Stimulated activated effector memory CD8-positive, alpha-beta T cell treated with anti-CD3 and anti-CD28 coated beads, Interleukin-12 subunit alpha, Interleukin-12 subunit beta, amount 100 ng/mL, for 72 hours (primary cell): ENCODE measurements around the gene RANBP1.
"Not testable (repeated sequence)": the region's sequence is repeated elsewhere in the genome, so short reads cannot be mapped to it uniquely, and the experiment has no call there.

ENCODE experiments used
- ATAC-seq: fragments of 150-1000 bp; cut with Tn5 transposase; 2 replicates; pipeline ENCODE4 v1.10.0; 2021
- DNase-seq, 2 donors: peaks; one replicate each; pipeline ENCODE4 v3.0.0; 2021 to 2022; ENCODE audit warnings: low spot score in 2 of 2
- H3K27ac Mint-ChIP-seq: one replicate; pipeline ENCODE4 v1.8.0; 2022; ENCODE audit warnings: mild to moderate bottlenecking, mixed read lengths
- H3K36me3 Mint-ChIP-seq: one replicate; pipeline ENCODE4 v1.8.0; 2022; ENCODE audit warnings: mild to moderate bottlenecking, mixed read lengths
- H3K4me1 Mint-ChIP-seq: one replicate; pipeline ENCODE4 v1.8.0; 2022; ENCODE audit warnings: mixed read lengths
- H3K4me3 Mint-ChIP-seq: one replicate; pipeline ENCODE4 v1.8.0; 2022; ENCODE audit warnings: mild to moderate bottlenecking, mixed read lengths
- H3K9me3 Mint-ChIP-seq: one replicate; pipeline ENCODE4 v1.8.0; 2022; ENCODE audit warnings: mixed read lengths

Gene RANBP1

GRCh38 chr22:20155330-20156041, 39.6 kb downstream of the RANBP1 start:
- Mint-ChIP-seq H3K4me3 (no peak overlapping the region), H3K27ac (no peak overlapping the region), H3K36me3 (no peaks in the 10 kb centered on the region), H3K9me3 (no peaks in the 10 kb centered on the region), H3K4me1 (peaks cover 5% of the 10 kb centered on the region)
- DNase-seq, result no peak
- ATAC-seq, result no peak

GRCh38 chr22:20156042-20156389, 40.1 kb downstream of the RANBP1 start:
- peaks cover 5% of the 10 kb centered on the region for H3K4me1 Mint-ChIP-seq
- no peaks in the 10 kb centered on the region for H3K9me3 Mint-ChIP-seq
- no peak for DNase-seq
- H3K36me3 Mint-ChIP-seq, result no peaks in the 10 kb centered on the region
- no peak overlapping the region for H3K27ac Mint-ChIP-seq
- ATAC-seq, result no peak
- no peak overlapping the region for H3K4me3 Mint-ChIP-seq

- peak; percentile 92 to 96 for DNase-seq
- Mint-ChIP-seq H3K4me3 (no peak overlapping the region), H3K36me3 (peaks cover 3% of the 10 kb centered on the region), H3K9me3 (no peaks in the 10 kb centered on the region), H3K4me1 (peaks cover 5% of the 10 kb centered on the region), H3K27ac (no peak overlapping the region)
- ATAC-seq, result peak; percentile 80
Observed at GRCh38 chr22:20156611-20157429, 40.9 kb downstream of the RANBP1 start.

- DNase-seq, result no peak
- Mint-ChIP-seq H3K4me1 (peaks cover 5% of the 10 kb centered on the region), H3K9me3 (no peaks in the 10 kb centered on the region), H3K36me3 (peaks cover 6% of the 10 kb centered on the region), H3K27ac (no peak overlapping the region), H3K4me3 (no peak overlapping the region)
- ATAC-seq, result no peak
Observed at GRCh38 chr22:20157430-20158183, 41.7 kb downstream of the RANBP1 start.

- Mint-ChIP-seq H3K9me3 (no peaks in the 10 kb centered on the region), H3K4me3 (no peak overlapping the region), H3K36me3 (peaks cover 6% of the 10 kb centered on the region), H3K27ac (no peak overlapping the region), H3K4me1 (peaks cover 5% of the 10 kb centered on the region)
- ATAC-seq, result no peak
- no peak for DNase-seq
Observed at GRCh38 chr22:20158391-20159036, 42.6 kb downstream of the RANBP1 start.

GRCh38 chr22:20159076-20159475, 43.2 kb downstream of the RANBP1 start:
- Mint-ChIP-seq H3K4me3 (no peak overlapping the region), H3K9me3 (no peaks in the 10 kb centered on the region)
- ATAC-seq, result no peak

GRCh38 chr22:20159531-20159930, 43.6 kb downstream of the RANBP1 start:
- peaks cover 12% of the 10 kb centered on the region for H3K36me3 Mint-ChIP-seq
- ATAC-seq, H3K9me3 Mint-ChIP-seq, H3K4me3 Mint-ChIP-seq, H3K27ac Mint-ChIP-seq, DNase-seq: not testable (repeated sequence)
- H3K4me1 Mint-ChIP-seq, result peaks cover 11% of the 10 kb centered on the region

More at GRCh38 chr22:20159076-20159475, 43.2 kb downstream of the RANBP1 start:
- DNase-seq, result no peak
- Mint-ChIP-seq H3K4me1 (peaks cover 6% of the 10 kb centered on the region), H3K36me3 (peaks cover 8% of the 10 kb centered on the region), H3K27ac (no peak overlapping the region)

GRCh38 chr22:20160041-20160440, 44.1 kb downstream of the RANBP1 start:
- ATAC-seq (no peak), DNase-seq (no peak)
- peaks cover 11% of the 10 kb centered on the region for H3K4me1 Mint-ChIP-seq
- no peak overlapping the region for H3K4me3 Mint-ChIP-seq
- H3K9me3 Mint-ChIP-seq, result peaks cover 3% of the 10 kb centered on the region
- peaks cover 13% of the 10 kb centered on the region for H3K36me3 Mint-ChIP-seq
- no peak overlapping the region for H3K27ac Mint-ChIP-seq

- Mint-ChIP-seq H3K4me3 (no peak overlapping the region), H3K9me3 (peaks cover 3% of the 10 kb centered on the region), H3K4me1 (peaks cover 6% of the 10 kb centered on the region), H3K27ac (no peak overlapping the region), H3K36me3 (peaks cover 13% of the 10 kb centered on the region)
- DNase-seq (no peak), ATAC-seq (peak; percentile 8)
Observed at GRCh38 chr22:20164863-20165262, 49.0 kb downstream of the RANBP1 start.

- H3K36me3 Mint-ChIP-seq, result peaks cover 13% of the 10 kb centered on the region
- ATAC-seq, result no peak
- H3K4me3 Mint-ChIP-seq, result no peak overlapping the region
- peaks cover 6% of the 10 kb centered on the region for H3K4me1 Mint-ChIP-seq
- DNase-seq, result no peak
- peaks cover 3% of the 10 kb centered on the region for H3K9me3 Mint-ChIP-seq
- no peak overlapping the region for H3K27ac Mint-ChIP-seq
Observed at GRCh38 chr22:20165421-20165820, 49.5 kb downstream of the RANBP1 start.

GRCh38 chr22:20165913-20166312, 50.0 kb downstream of the RANBP1 start:
- no peak for DNase-seq
- ATAC-seq, result no peak
- peaks cover 3% of the 10 kb centered on the region for H3K9me3 Mint-ChIP-seq
- peaks cover 6% of the 10 kb centered on the region for H3K4me1 Mint-ChIP-seq
- H3K36me3 Mint-ChIP-seq, result peaks cover 13% of the 10 kb centered on the region
- no peak overlapping the region for H3K27ac Mint-ChIP-seq
- H3K4me3 Mint-ChIP-seq, result no peak overlapping the region

GRCh38 chr22:20166703-20167102, 50.8 kb downstream of the RANBP1 start:
- Mint-ChIP-seq H3K27ac (no peak overlapping the region), H3K4me3 (no peak overlapping the region), H3K4me1 (peaks cover 6% of the 10 kb centered on the region), H3K9me3 (peaks cover 3% of the 10 kb centered on the region), H3K36me3 (peaks cover 12% of the 10 kb centered on the region)
- ATAC-seq, result no peak
- DNase-seq, result no peak

- Mint-ChIP-seq H3K36me3 (peaks cover 7% of the 10 kb centered on the region), H3K4me1 (peaks cover 6% of the 10 kb centered on the region), H3K9me3 (peaks cover 3% of the 10 kb centered on the region), H3K4me3 (no peak overlapping the region), H3K27ac (no peak overlapping the region)
- ATAC-seq (no peak), DNase-seq (no peak)
Observed at GRCh38 chr22:20167643-20168322, 51.9 kb downstream of the RANBP1 start.

GRCh38 chr22:20169253-20169822, 53.4 kb downstream of the RANBP1 start:
- Mint-ChIP-seq H3K27ac (no peak overlapping the region), H3K4me1 (peaks cover 3% of the 10 kb centered on the region), H3K36me3 (peaks cover 3% of the 10 kb centered on the region), H3K4me3 (no peak overlapping the region), H3K9me3 (peaks cover under 1% of the 10 kb centered on the region)
- ATAC-seq, result no peak
- no peak for DNase-seq
